Peyer's patch (tissue), 4 donors: Measurements from ENCODE around the gene CDH10. TPM values are rescaled to one million over a fixed set of nuclear protein-coding genes. Genes with fewer than 3 reads are reported as not detected.

ENCODE experiments used
- DNase-seq, 3 donors: peaks; one replicate each; pipeline ENCODE4 v3.0.0-alpha.2; 2017 to 2019
- H3K27ac ChIP-seq, 4 donors: fragments of 200-600 bp; sonication (generic); one replicate each; pipeline ENCODE4 v1.5.1; 2016 to 2019
- H3K27me3 ChIP-seq, 2 donors: fragments of 200-600 bp; sonication (generic); one replicate each; pipeline ENCODE4 v1.5.1; 2019
- H3K36me3 ChIP-seq, 3 donors: fragments of 200-600 bp; sonication (generic); one replicate each; pipeline ENCODE4 v1.5.1; 2016 to 2019
- H3K4me1 ChIP-seq, 4 donors: fragments of 200-600 bp; sonication (generic); one replicate each; pipeline ENCODE4 v1.5.1; 2016 to 2019
- H3K4me3 ChIP-seq, 4 donors: fragments of 200-600 bp; sonication (generic); 1 replicate in 3 of 4; 2 replicates in 1 of 4; pipeline ENCODE4 v1.5.1; 2016 to 2019; ENCODE audit warnings: mild to moderate bottlenecking in 1 of 4
- H3K9me3 ChIP-seq, 4 donors: fragments of 200-600 bp; sonication (generic); one replicate each; pipeline ENCODE4 v1.5.1; 2016 to 2019; ENCODE audit warnings: mild to moderate bottlenecking in 1 of 4
- POLR2A ChIP-seq, 2 donors: fragments of 450-650 bp; IDR thresholded peaks; one replicate each; pipeline ENCODE4 v1.5.1; 2017; ENCODE audit warnings: antibody characterized with exemption in 2 of 2, mild to moderate bottlenecking in 2 of 2, moderate library complexity in 2 of 2
- total RNA-seq, 4 donors: library from RNA; depleted of rRNA; stranded (reverse); fragments of >200 nt; gene quantifications; one replicate each; pipeline ENCODE4 v1.1.0, GENCODE V29; 2016
- TF ChIP-seq, protein P1 (sequence below), 6 experiments: fragments of 450-650 bp in 4 of 6; fragments of 200-600 bp in 2 of 6; sonication (generic) in 1 of 6; IDR thresholded peaks; one replicate each; pipeline ENCODE4 v1.5.1; 2017 to 2019; ENCODE audit warnings: antibody characterized with exemption in 6 of 6, mild to moderate bottlenecking in 3 of 6, moderate library complexity in 1 of 6

Gene CDH10
- total RNA-seq, 4 donors from 2014 or later: not detected

DNA sequence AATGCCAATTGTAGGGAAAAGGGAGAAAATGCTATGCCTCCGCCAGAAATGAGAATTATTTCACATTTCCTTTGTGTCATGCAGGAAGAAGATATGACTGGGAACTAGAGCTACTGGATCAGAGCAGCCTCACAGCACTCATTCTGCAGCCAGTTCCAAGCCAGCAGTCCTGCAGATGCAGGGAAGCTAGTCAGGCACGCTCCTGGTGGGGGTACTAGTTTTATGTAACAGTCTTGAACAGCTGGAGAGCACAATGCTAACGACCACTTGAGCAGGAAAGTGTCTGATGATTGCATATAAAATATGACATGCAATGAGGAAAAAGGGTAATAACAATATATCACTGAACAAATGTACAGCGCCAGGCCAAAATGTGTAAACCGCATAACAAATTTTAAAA, 21.7 kb downstream of the CDH10 start:
- Histone ChIP-seq H3K4me3 (no peak overlapping the region), H3K9me3 (no peaks in the 10 kb centered on the region), H3K4me1 (no peaks in the 10 kb centered on the region), H3K27me3 (no peaks in the 10 kb centered on the region), H3K27ac (no peak overlapping the region), H3K36me3 (no peaks in the 10 kb centered on the region)
- TF ChIP-seq, protein P1, sequence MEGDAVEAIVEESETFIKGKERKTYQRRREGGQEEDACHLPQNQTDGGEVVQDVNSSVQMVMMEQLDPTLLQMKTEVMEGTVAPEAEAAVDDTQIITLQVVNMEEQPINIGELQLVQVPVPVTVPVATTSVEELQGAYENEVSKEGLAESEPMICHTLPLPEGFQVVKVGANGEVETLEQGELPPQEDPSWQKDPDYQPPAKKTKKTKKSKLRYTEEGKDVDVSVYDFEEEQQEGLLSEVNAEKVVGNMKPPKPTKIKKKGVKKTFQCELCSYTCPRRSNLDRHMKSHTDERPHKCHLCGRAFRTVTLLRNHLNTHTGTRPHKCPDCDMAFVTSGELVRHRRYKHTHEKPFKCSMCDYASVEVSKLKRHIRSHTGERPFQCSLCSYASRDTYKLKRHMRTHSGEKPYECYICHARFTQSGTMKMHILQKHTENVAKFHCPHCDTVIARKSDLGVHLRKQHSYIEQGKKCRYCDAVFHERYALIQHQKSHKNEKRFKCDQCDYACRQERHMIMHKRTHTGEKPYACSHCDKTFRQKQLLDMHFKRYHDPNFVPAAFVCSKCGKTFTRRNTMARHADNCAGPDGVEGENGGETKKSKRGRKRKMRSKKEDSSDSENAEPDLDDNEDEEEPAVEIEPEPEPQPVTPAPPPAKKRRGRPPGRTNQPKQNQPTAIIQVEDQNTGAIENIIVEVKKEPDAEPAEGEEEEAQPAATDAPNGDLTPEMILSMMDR (IDR thresholded peaks at IDR 0.05): no peak
- TF ChIP-seq POLR2A (IDR thresholded peaks at IDR 0.05): no peak
- DNase-seq: no peak

DNA sequence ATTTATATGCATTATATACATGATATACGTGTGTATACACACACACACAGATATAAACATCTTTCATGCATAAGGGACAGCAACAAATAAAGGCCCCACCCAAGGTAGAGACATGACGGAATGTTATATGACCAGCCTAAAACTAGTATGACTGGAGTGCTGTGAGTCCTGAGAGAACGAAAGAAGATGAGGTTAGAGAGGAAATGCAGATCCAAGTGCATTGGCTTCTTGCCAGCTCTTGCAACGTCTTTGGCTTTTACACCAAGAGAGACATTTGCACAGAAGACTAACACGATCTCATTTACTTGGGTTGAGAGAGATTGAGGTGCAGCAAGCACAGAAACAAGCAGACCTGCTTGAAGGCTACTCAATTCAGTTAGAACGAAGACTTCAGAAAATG, 23.0 kb downstream of the CDH10 start:
- DNase-seq: no peak

DNA sequence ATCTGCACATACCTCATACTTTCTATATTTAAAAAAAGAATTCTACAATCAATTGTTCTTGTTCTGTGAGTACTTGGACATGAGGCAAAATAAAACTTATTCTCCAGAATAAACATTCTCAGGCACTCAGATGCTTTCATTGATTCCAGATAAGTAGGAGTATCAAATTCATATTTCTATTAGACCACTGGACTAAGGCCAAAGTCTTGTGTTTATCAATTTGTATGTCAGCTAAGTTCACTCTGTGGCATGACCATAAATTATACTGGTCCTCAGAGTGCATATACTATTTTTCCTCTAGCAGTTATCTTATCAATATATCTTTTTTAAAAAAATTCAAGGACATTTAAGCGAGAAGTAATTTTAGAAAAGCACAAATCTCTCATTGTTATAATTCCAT, 28.2 kb downstream of the CDH10 start:
- DNase-seq: no peak
- Histone ChIP-seq H3K4me3 (no peak overlapping the region), H3K4me1 (no peaks in the 10 kb centered on the region), H3K36me3 (no peaks in the 10 kb centered on the region), H3K9me3 (no peaks in the 10 kb centered on the region), H3K27ac (no peak overlapping the region), H3K27me3 (no peaks in the 10 kb centered on the region)
- no peak for TF ChIP-seq POLR2A (IDR thresholded peaks at IDR 0.05)
- TF ChIP-seq, protein P1 (IDR thresholded peaks at IDR 0.05): no peak

More for the DNA sequence above, 23.0 kb downstream of the CDH10 start:
- no peaks in the 10 kb centered on the region for H3K27me3 ChIP-seq
- H3K9me3 ChIP-seq: no peaks in the 10 kb centered on the region
- H3K4me3 ChIP-seq: no peak overlapping the region
- H3K27ac ChIP-seq: no peak overlapping the region
- no peaks in the 10 kb centered on the region for H3K36me3 ChIP-seq
- no peaks in the 10 kb centered on the region for H3K4me1 ChIP-seq
- TF ChIP-seq, protein P1 (IDR thresholded peaks at IDR 0.05): no peak
- TF ChIP-seq POLR2A (IDR thresholded peaks at IDR 0.05): no peak

DNA sequence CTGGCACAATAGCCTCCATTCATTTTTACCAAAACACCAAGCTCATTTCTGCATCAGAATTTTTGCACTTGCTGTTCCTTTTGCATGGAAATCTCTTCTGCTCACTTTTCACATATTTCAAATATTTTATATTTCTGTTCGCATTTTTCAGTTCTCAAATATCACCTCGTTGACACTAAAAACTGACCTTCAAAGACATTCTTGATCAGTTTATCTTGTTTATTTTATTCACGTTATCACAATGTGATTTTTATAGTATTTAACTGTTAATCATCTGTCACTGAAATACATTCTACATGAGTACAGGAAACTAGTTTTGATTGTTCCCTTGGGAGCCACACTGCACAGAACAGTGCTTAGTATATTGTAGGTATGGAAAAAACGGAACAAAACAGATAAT, 29.6 kb downstream of the CDH10 start:
- Histone ChIP-seq H3K9me3 (no peaks in the 10 kb centered on the region), H3K27me3 (no peaks in the 10 kb centered on the region), H3K36me3 (no peaks in the 10 kb centered on the region), H3K4me3 (no peak overlapping the region), H3K27ac (no peak overlapping the region), H3K4me1 (no peaks in the 10 kb centered on the region)
- TF ChIP-seq POLR2A (IDR thresholded peaks at IDR 0.05): no peak
- TF ChIP-seq, protein P1 (IDR thresholded peaks at IDR 0.05): no peak
- no peak for DNase-seq

DNA sequence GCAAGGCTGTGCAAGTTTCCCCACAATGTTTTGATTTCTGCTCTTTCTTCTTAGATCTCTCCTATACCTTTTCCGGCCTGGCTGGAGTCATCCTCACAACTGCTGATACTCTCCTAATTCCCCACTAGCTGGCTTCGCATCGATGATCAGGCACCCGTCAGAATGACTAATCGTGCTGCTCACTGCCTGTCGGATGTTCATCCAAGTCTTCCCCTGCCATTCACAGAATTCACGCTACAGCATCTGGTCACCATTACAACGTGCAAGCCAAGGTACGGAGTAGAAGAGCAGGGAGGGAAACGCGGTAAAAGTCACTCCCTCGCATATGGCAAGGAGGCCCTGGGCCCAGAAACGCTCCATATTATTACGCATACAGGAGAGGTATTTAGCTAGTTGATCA, 35.1 kb downstream of the CDH10 start:
- no peaks in the 10 kb centered on the region for H3K9me3 ChIP-seq
- no peak overlapping the region for H3K4me3 ChIP-seq
- DNase-seq: no peak
- no peak overlapping the region for H3K27ac ChIP-seq
- H3K27me3 ChIP-seq: no peaks in the 10 kb centered on the region
- no peak for TF ChIP-seq POLR2A (IDR thresholded peaks at IDR 0.05)
- TF ChIP-seq, protein P1 (IDR thresholded peaks at IDR 0.05): no peak
- no peaks in the 10 kb centered on the region for H3K4me1 ChIP-seq
- H3K36me3 ChIP-seq: no peaks in the 10 kb centered on the region

DNA sequence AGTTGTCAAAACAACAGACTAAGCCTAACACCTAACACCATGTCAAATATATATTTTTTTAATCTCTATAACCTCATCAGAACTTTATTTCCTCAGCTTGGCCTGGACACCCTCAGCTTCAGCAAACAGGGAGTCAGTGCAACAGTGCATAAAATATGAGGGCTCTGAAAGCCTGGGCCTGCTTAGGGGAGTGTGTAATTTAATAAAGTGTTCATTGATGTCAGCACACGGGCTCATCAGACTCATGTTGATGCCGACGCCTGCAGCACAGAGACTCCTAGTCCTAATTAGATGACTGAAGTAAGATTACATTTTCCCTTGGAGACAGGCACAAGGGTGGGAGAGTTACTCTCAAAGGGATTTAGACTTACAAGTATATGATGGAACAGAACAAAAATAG, 37.8 kb downstream of the CDH10 start:
- Histone ChIP-seq H3K36me3 (no peaks in the 10 kb centered on the region), H3K4me3 (no peak overlapping the region), H3K27me3 (no peaks in the 10 kb centered on the region), H3K9me3 (no peaks in the 10 kb centered on the region), H3K4me1 (no peaks in the 10 kb centered on the region), H3K27ac (no peak overlapping the region)
- no peak for TF ChIP-seq POLR2A (IDR thresholded peaks at IDR 0.05)
- TF ChIP-seq, protein P1 (IDR thresholded peaks at IDR 0.05): no peak
- no peak for DNase-seq
